Breast epithelium (tissue), 3 donors: Measurements from ENCODE around the gene EFNA5.

Source experiments
- POLR2A ChIP-seq: fragments of 450-650 bp; IDR thresholded peaks from one replicate; pipeline ENCODE4 v1.6.1; 2016; ENCODE audit warnings: antibody characterized with exemption, mild to moderate bottlenecking, moderate library complexity
- TF ChIP-seq, protein P1 (sequence below), 3 donors: fragments of 450-650 bp; IDR thresholded peaks; one replicate each; pipeline ENCODE4 v1.5.1; 2016 to 2017; ENCODE audit warnings: antibody characterized with exemption in 3 of 3, mild to moderate bottlenecking in 3 of 3, moderate library complexity in 3 of 3

GRCh38 chr5:107446972-107447371, 223.8 kb downstream of the EFNA5 start:
- TF ChIP-seq, protein P1, sequence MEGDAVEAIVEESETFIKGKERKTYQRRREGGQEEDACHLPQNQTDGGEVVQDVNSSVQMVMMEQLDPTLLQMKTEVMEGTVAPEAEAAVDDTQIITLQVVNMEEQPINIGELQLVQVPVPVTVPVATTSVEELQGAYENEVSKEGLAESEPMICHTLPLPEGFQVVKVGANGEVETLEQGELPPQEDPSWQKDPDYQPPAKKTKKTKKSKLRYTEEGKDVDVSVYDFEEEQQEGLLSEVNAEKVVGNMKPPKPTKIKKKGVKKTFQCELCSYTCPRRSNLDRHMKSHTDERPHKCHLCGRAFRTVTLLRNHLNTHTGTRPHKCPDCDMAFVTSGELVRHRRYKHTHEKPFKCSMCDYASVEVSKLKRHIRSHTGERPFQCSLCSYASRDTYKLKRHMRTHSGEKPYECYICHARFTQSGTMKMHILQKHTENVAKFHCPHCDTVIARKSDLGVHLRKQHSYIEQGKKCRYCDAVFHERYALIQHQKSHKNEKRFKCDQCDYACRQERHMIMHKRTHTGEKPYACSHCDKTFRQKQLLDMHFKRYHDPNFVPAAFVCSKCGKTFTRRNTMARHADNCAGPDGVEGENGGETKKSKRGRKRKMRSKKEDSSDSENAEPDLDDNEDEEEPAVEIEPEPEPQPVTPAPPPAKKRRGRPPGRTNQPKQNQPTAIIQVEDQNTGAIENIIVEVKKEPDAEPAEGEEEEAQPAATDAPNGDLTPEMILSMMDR (IDR thresholded peaks at IDR 0.05), result no peak
- no peak for TF ChIP-seq POLR2A
